H9 (cell line): Measurements from ENCODE around the gene KLHL22. TPM values are rescaled to one million over a fixed set of nuclear protein-coding genes. Genes with fewer than 3 reads are reported as not detected.

Experiments
- DNase-seq: peaks from one replicate; pipeline ENCODE4 v3.0.0-alpha.2; 2017
- H2AFZ ChIP-seq: one replicate; pipeline ENCODE4 v1.6.1; 2013; ENCODE audit warnings: mild to moderate bottlenecking, low read length, control low read depth, moderate library complexity
- H2AK5ac ChIP-seq: 2 replicates; pipeline ENCODE4 v1.6.1; 2013; ENCODE audit warnings: low read length, control low read depth, mixed read lengths; ENCODE audit not compliant: insufficient read length
- H2BK120ac ChIP-seq: one replicate; pipeline ENCODE4 v1.6.1; 2013; ENCODE audit warnings: low read depth, mild to moderate bottlenecking, low read length, control low read depth, inconsistent platforms; ENCODE audit not compliant: poor library complexity, severe bottlenecking
- H2BK12ac ChIP-seq: 2 replicates; pipeline ENCODE4 v1.6.1; 2013; ENCODE audit warnings: low read length, control low read depth, mixed read lengths, low read depth; ENCODE audit not compliant: insufficient read length
- H2BK15ac ChIP-seq: 2 replicates; pipeline ENCODE4 v1.6.1; 2013; ENCODE audit warnings: low read depth, low read length, control low read depth
- H2BK20ac ChIP-seq: one replicate; pipeline ENCODE4 v1.6.1; 2013; ENCODE audit warnings: low read depth, mild to moderate bottlenecking, low read length, control low read depth, inconsistent platforms; ENCODE audit not compliant: poor library complexity, severe bottlenecking
- H2BK5ac ChIP-seq: 2 replicates; pipeline ENCODE4 v1.6.1; 2013; ENCODE audit warnings: low read length, control low read depth, mixed read lengths; ENCODE audit not compliant: insufficient read length
- H3K14ac ChIP-seq: 2 replicates; pipeline ENCODE4 v1.6.1; 2013; ENCODE audit warnings: low read length, control low read depth; ENCODE audit not compliant: insufficient read depth
- H3K18ac ChIP-seq: 2 replicates; pipeline ENCODE4 v1.6.1; 2013; ENCODE audit warnings: low read depth, mild to moderate bottlenecking, mixed read lengths, low read length, control low read depth; ENCODE audit not compliant: insufficient read length
- H3K23ac ChIP-seq: 2 replicates; pipeline ENCODE4 v1.6.1; 2013; ENCODE audit warnings: low read length, control low read depth, mixed read lengths, low read depth; ENCODE audit not compliant: insufficient read length
- H3K23me2 ChIP-seq: 2 replicates; pipeline ENCODE4 v1.6.1; 2013; ENCODE audit warnings: low read depth, mild to moderate bottlenecking, mixed read lengths, low read length, control low read depth; ENCODE audit not compliant: insufficient read length, poor library complexity, severe bottlenecking
- H3K27ac ChIP-seq: 2 replicates; pipeline ENCODE4 v1.5.1; 2013; ENCODE audit warnings: low read length, control low read depth, mixed read lengths, low read depth; ENCODE audit not compliant: insufficient read length
- H3K27me3 ChIP-seq: 2 replicates; pipeline ENCODE4 v1.6.1; 2013; ENCODE audit warnings: low read length, control low read depth, inconsistent platforms; ENCODE audit not compliant: insufficient read depth
- H3K4ac ChIP-seq: 2 replicates; pipeline ENCODE4 v1.6.1; 2013; ENCODE audit warnings: low read depth, mild to moderate bottlenecking, control low read depth, inconsistent platforms, low read length, moderate library complexity
- H3K4me1 ChIP-seq: 2 replicates; pipeline ENCODE4 v1.6.1; 2013; ENCODE audit warnings: low read length, control low read depth, inconsistent platforms; ENCODE audit not compliant: insufficient read depth
- H3K4me2 ChIP-seq: 2 replicates; pipeline ENCODE4 v1.6.1; 2013; ENCODE audit warnings: low read length, control low read depth, mixed read lengths; ENCODE audit not compliant: insufficient read length, insufficient read depth
- H3K56ac ChIP-seq: 2 replicates; pipeline ENCODE4 v1.6.1; 2013; ENCODE audit warnings: low read depth, mild to moderate bottlenecking, mixed read lengths, low read length, control low read depth; ENCODE audit not compliant: insufficient read length
- H3K79me1 ChIP-seq: 2 replicates; pipeline ENCODE4 v1.6.1; 2013; ENCODE audit warnings: low read depth, mild to moderate bottlenecking, moderate library complexity, low read length, control low read depth, inconsistent platforms; ENCODE audit not compliant: insufficient read depth, poor library complexity, severe bottlenecking
- H3K79me2 ChIP-seq: 2 replicates; pipeline ENCODE4 v1.6.1; 2013; ENCODE audit warnings: low read length, control low read depth, inconsistent platforms; ENCODE audit not compliant: insufficient read depth
- H3K9ac ChIP-seq: 2 replicates; pipeline ENCODE4 v1.6.1; 2013; ENCODE audit warnings: low read length, control low read depth, mixed read lengths; ENCODE audit not compliant: insufficient read length; ENCODE audit errors: extremely low read depth
- H3K9me3 ChIP-seq: one replicate; pipeline ENCODE4 v1.6.1; 2013; ENCODE audit warnings: low read depth, low read length, inconsistent platforms; ENCODE audit not compliant: control insufficient read depth
- H3T11ph ChIP-seq: one replicate; pipeline ENCODE4 v1.6.1; 2013; ENCODE audit warnings: mild to moderate bottlenecking, low read length, control low read depth, inconsistent platforms
- H4K20me1 ChIP-seq: one replicate; pipeline ENCODE4 v1.6.1; 2013; ENCODE audit not compliant: control insufficient read depth, insufficient read length, insufficient read depth
- H4K5ac ChIP-seq: 2 replicates; pipeline ENCODE4 v1.6.1; 2013; ENCODE audit warnings: low read depth, mild to moderate bottlenecking, mixed read lengths, low read length, control low read depth; ENCODE audit not compliant: insufficient read length
- H4K8ac ChIP-seq: replicated peaks from 2 replicates; pipeline ENCODE4 v1.6.1; 2013; ENCODE audit warnings: low read length, control low read depth, mixed read lengths, low read depth; ENCODE audit not compliant: insufficient read length
- H4K91ac ChIP-seq: 2 replicates; pipeline ENCODE4 v1.6.1; 2013; ENCODE audit warnings: low read depth, mild to moderate bottlenecking, moderate library complexity, mixed read lengths, low read length, control low read depth; ENCODE audit not compliant: insufficient read length
- H3K27ac Mint-ChIP-seq, 3 experiments: 2 replicates in 2 of 3; 3 replicates in 1 of 3; pipeline ENCODE4 v1.8.0; 2020 to 2021; ENCODE audit warnings: mixed read lengths in 3 of 3, mild to moderate bottlenecking in 1 of 3, moderate library complexity in 1 of 3
- H3K27me3 Mint-ChIP-seq: 2 replicates; pipeline ENCODE4 v1.8.0; 2021; ENCODE audit warnings: low read depth, mild to moderate bottlenecking, moderate library complexity, mixed read lengths
- H3K36me3 Mint-ChIP-seq, 3 experiments: 2 replicates in 2 of 3; 3 replicates in 1 of 3; pipeline ENCODE4 v1.8.0; 2020 to 2021; ENCODE audit warnings: low read depth in 3 of 3, mixed read lengths in 3 of 3; ENCODE audit not compliant: insufficient read depth in 1 of 3
- H3K4me1 Mint-ChIP-seq, 2 experiments: 2 replicates each; pipeline ENCODE4 v1.8.0; 2020; ENCODE audit warnings: mixed read lengths in 2 of 2
- H3K4me3 Mint-ChIP-seq, 2 experiments: 2 replicates in 1 of 2; 3 replicates in 1 of 2; pipeline ENCODE4 v1.8.0; 2020 to 2021; ENCODE audit warnings: mild to moderate bottlenecking in 2 of 2, mixed read lengths in 2 of 2, moderate library complexity in 1 of 2
- H3K9me3 Mint-ChIP-seq, 2 experiments: 2 replicates in 1 of 2; 3 replicates in 1 of 2; pipeline ENCODE4 v1.8.0; 2020; ENCODE audit warnings: mild to moderate bottlenecking in 2 of 2, mixed read lengths in 2 of 2, moderate library complexity in 1 of 2
- CTCF ChIP-seq: fragments of 200-600 bp; sonication (generic); conservative IDR thresholded peaks from 3 replicates; pipeline ENCODE4 v1.8.0; 2021; ENCODE audit warnings: antibody characterized with exemption, mild to moderate bottlenecking
- WGBS: extraction: QIAGEN DNeasy Blood & Tissue Kit; methylation state at CpG from one replicate; pipeline ENCODE4 v1.1.7; 2013; ENCODE audit warnings: missing lambda C conversion rate, low lambda C conversion rate, mixed read lengths; ENCODE audit not compliant: insufficient read length; ENCODE audit errors: extremely low coverage; 5-methylcytosine and 5-hydroxymethylcytosine counted together
- total RNA-seq: library from RNA; stranded (reverse); gene quantifications from 2 replicates; pipeline ENCODE4 v1.2.1, GENCODE V29; 2021

KLHL22 gene
- total RNA-seq, 1 experiment from 2014 or later = 11.9 TPM

GRCh38 chr22:20453222-20453621 is 42.4 kb downstream of the KLHL22 start:
- H2AFZ ChIP-seq = no peak overlapping the region
- H2BK20ac ChIP-seq = no peak overlapping the region
- no peak overlapping the region for H2AK5ac ChIP-seq

More at GRCh38 chr22:20453222-20453621, 42.4 kb downstream of the KLHL22 start:
- Mint-ChIP-seq H3K27ac (no peak overlapping the region), H3K9me3 (peaks cover 0 to 2% of the 10 kb centered on the region in 2 experiments; a peak in 1 of 5 replicates), H3K4me3 (no peak overlapping the region), H3K4me1 (peaks cover 8 to 9% of the 10 kb centered on the region in 2 experiments), H3K27me3 (peaks cover 2% of the 10 kb centered on the region), H3K36me3 (peaks cover 2 to 10% (median 4%) of the 10 kb centered on the region in 3 experiments; a peak in 5 of 7 replicates)
- no CpG with 5 or more reads among the region's 3 CpGs for WGBS
- no peak overlapping the region for H3K4ac ChIP-seq
- no peak overlapping the region for H3K18ac ChIP-seq
- H3K23ac ChIP-seq = no peak overlapping the region
- no peak for DNase-seq
- TF ChIP-seq CTCF = no peak
- H3K79me2 ChIP-seq = no peaks in the 10 kb centered on the region
- no peak overlapping the region for H3K4me2 ChIP-seq
- no peak overlapping the region for H4K8ac ChIP-seq
- no peak overlapping the region for H3K27ac ChIP-seq
- no peak overlapping the region for H2BK15ac ChIP-seq
- H3K9ac ChIP-seq = no peak overlapping the region
- no peak overlapping the region for H4K5ac ChIP-seq
- no peak overlapping the region for H3K14ac ChIP-seq
- no peaks in the 10 kb centered on the region for H3K23me2 ChIP-seq
- no peak overlapping the region for H3T11ph ChIP-seq
- no peaks in the 10 kb centered on the region for H3K9me3 ChIP-seq
- no peak overlapping the region for H2BK5ac ChIP-seq
- no peak overlapping the region for H4K91ac ChIP-seq
- H3K79me1 ChIP-seq = no peaks in the 10 kb centered on the region
- H3K27me3 ChIP-seq = no peaks in the 10 kb centered on the region
- no peak overlapping the region for H3K56ac ChIP-seq
- H2BK120ac ChIP-seq = no peak overlapping the region
- H2BK12ac ChIP-seq = no peak overlapping the region
- 0 out of 2 replicates have a peak, but pooled peaks cover 2% of the 10 kb centered on the region for H3K4me1 ChIP-seq
- H4K20me1 ChIP-seq = no peaks in the 10 kb centered on the region
